HCT116 (cell line): ENCODE data around the gene SPTBN1. TPM values are rescaled to one million over a fixed set of nuclear protein-coding genes. Genes with fewer than 3 reads are reported as not detected.

Experiments used
- ATAC-seq: fragments of 200-7000 bp; cut with Tn5 transposase; 2 replicates; pipeline ENCODE4 v1.9.1; 2020; ENCODE audit warnings: mild to moderate bottlenecking, moderate library complexity
- BruUV-seq: library from RNA; stranded (reverse); fragments of 400-500 nt; replicated peaks from 2 replicates; lab custom pipeline; 2021; lab: Mats Ljungman, UMichigan
- CTCF ChIA-PET: fragments of 300-600 bp; sonication (Branson Sonifier 250); formaldehyde crosslinking; loops from one replicate; lab custom pipeline; 2021; ENCODE audit warnings: antibody characterized with exemption; lab: Charles Lee
- POLR2A ChIA-PET: fragments of 300-600, 350-600 bp; sonication (Branson Sonifier 250); formaldehyde crosslinking; loops from one replicate; lab custom pipeline; 2021; ENCODE audit warnings: antibody characterized with exemption; lab: Charles Lee
- RAD21 ChIA-PET, 2 experiments: fragments of 300-600 bp; sonication (Branson Sonifier 250); formaldehyde crosslinking; loops; one replicate each; lab custom pipeline; 2023; ENCODE audit warnings: low total read pairs in 2 of 2; ENCODE audit not compliant: uncharacterized antibody in 2 of 2, unreplicated experiment in 2 of 2, low non-redundant PET in 1 of 2; lab: Charles Lee
- DNase-seq: peaks from one replicate; pipeline ENCODE4 v3.0.0-alpha.2; 2010; ENCODE audit warnings: low read depth, low spot score
- H2AFZ ChIP-seq: fragments of 200-600 bp; shearing (Covaris generic), sonication (generic); 2 replicates; pipeline ENCODE4 v1.6.1; 2017; ENCODE audit warnings: low read depth, mixed run types, mixed read lengths, antibody characterized with exemption, low read length; ENCODE audit not compliant: poor library complexity, severe bottlenecking
- H3K27ac ChIP-seq: 2 replicates; pipeline ENCODE4 v1.5.1; 2012; ENCODE audit warnings: low read depth, low read length
- H3K27me3 ChIP-seq: fragments of 200-600 bp; sonication (generic); 2 replicates; pipeline ENCODE4 v1.6.1; 2016; ENCODE audit warnings: mixed run types, low read length, mixed read lengths; ENCODE audit not compliant: insufficient read depth
- H3K36me3 ChIP-seq, 2 experiments: fragments of 200-500 bp in 1 of 2; fragments of 200-600 bp in 1 of 2; sonication (Bioruptor generic) in 1 of 2; sonication (generic) in 1 of 2; 2 replicates each; pipeline versions ENCODE4 v1.5.1 to v1.6.1; 2014 to 2016; ENCODE audit warnings: low read length in 2 of 2, inconsistent platforms in 1 of 2, mixed read lengths in 1 of 2, mixed run types in 1 of 2; ENCODE audit not compliant: insufficient read depth in 2 of 2, control insufficient read depth in 1 of 2
- H3K4me1 ChIP-seq, 2 experiments: fragments of 200-600 bp in 1 of 2; sonication (generic) in 1 of 2; 2 replicates each; pipeline versions ENCODE4 v1.5.1 to v1.6.1; 2012 to 2017; ENCODE audit warnings: low read length in 2 of 2, inconsistent platforms in 1 of 2, mild to moderate bottlenecking in 1 of 2, mixed read lengths in 1 of 2, mixed run types in 1 of 2, moderate library complexity in 1 of 2; ENCODE audit not compliant: insufficient read depth in 2 of 2, control insufficient read depth in 1 of 2
- H3K4me2 ChIP-seq: fragments of 200-600 bp; sonication (generic); 2 replicates; pipeline ENCODE4 v1.6.1; 2017; ENCODE audit warnings: mixed run types, low read length, mixed read lengths
- H3K4me3 ChIP-seq, 2 experiments: fragments of 200-600 bp in 1 of 2; sonication (generic) in 1 of 2; replicated peaks in 1 of 2; 2 replicates each; pipeline ENCODE4 v1.5.1; 2011 to 2016; ENCODE audit warnings: low read length in 2 of 2, control low read depth in 1 of 2, low read depth in 1 of 2, mild to moderate bottlenecking in 1 of 2, mixed read lengths in 1 of 2, mixed run types in 1 of 2
- H3K79me2 ChIP-seq: fragments of 200-600 bp; sonication (generic); 2 replicates; pipeline ENCODE4 v1.6.1; 2017; ENCODE audit warnings: mild to moderate bottlenecking, mixed run types, low read length, moderate library complexity, mixed read lengths; ENCODE audit not compliant: insufficient read depth
- H3K9ac ChIP-seq: fragments of 200-600 bp; sonication (generic); 2 replicates; pipeline ENCODE4 v1.6.1; 2016; ENCODE audit warnings: low read length, mixed read lengths
- H3K9me2 ChIP-seq: fragments of 200-600 bp; sonication (generic), shearing (Covaris generic); 2 replicates; pipeline ENCODE4 v1.6.1; 2017; ENCODE audit warnings: mixed run types, mild to moderate bottlenecking, moderate library complexity; ENCODE audit not compliant: insufficient read depth
- H3K9me3 ChIP-seq, 2 experiments: fragments of 200-500 bp in 1 of 2; fragments of 200-600 bp in 1 of 2; sonication (Bioruptor generic) in 1 of 2; sonication (generic) in 1 of 2; 2 replicates each; pipeline ENCODE4 v1.6.1; 2014 to 2017; ENCODE audit warnings: low read length in 2 of 2, mixed read lengths in 2 of 2, inconsistent platforms in 1 of 2, low read depth in 1 of 2, mild to moderate bottlenecking in 1 of 2, mixed run types in 1 of 2, moderate library complexity in 1 of 2; ENCODE audit not compliant: control insufficient read depth in 1 of 2, insufficient read depth in 1 of 2
- H4K20me1 ChIP-seq: fragments of 200-600 bp; sonication (generic), shearing (Covaris generic); 2 replicates; pipeline ENCODE4 v1.6.1; 2017; ENCODE audit warnings: mixed run types, mild to moderate bottlenecking, moderate library complexity; ENCODE audit not compliant: insufficient read depth
- ATF3 ChIP-seq: IDR thresholded peaks from 2 replicates; pipeline ENCODE4 v1.6.1; 2012
- CBX3 ChIP-seq: IDR thresholded peaks from 2 replicates; pipeline ENCODE4 v1.6.1; 2012; ENCODE audit warnings: low read depth
- CEBPB ChIP-seq: IDR thresholded peaks from 2 replicates; pipeline ENCODE4 v1.6.1; 2012; ENCODE audit warnings: low read depth
- CTCF ChIP-seq, 3 experiments: fragments of 200-600 bp in 1 of 3; sonication (generic) in 1 of 3; IDR thresholded peaks in 2 of 3; conservative IDR thresholded peaks in 1 of 3; 2 replicates each; pipeline ENCODE4 v1.5.1; 2012 to 2017; ENCODE audit warnings: low read depth in 2 of 3, low read length in 2 of 3, antibody characterized with exemption in 1 of 3, borderline replicate concordance in 1 of 3, control low read depth in 1 of 3, mild to moderate bottlenecking in 1 of 3, mixed read lengths in 1 of 3, mixed run types in 1 of 3, moderate library complexity in 1 of 3; ENCODE audit not compliant: insufficient read depth in 1 of 3
- EGR1 ChIP-seq: IDR thresholded peaks from 2 replicates; pipeline ENCODE4 v1.6.1; 2012; ENCODE audit warnings: low read depth
- ELF1 ChIP-seq: IDR thresholded peaks from 2 replicates; pipeline ENCODE4 v1.6.1; 2012; ENCODE audit warnings: low read depth, borderline replicate concordance
- EZH2 ChIP-seq: fragments of 200-600 bp; sonication (generic); IDR thresholded peaks from 2 replicates; pipeline ENCODE4 v1.6.1; 2017; ENCODE audit warnings: antibody characterized with exemption, mixed run types
- FOSL1 ChIP-seq: IDR thresholded peaks from 2 replicates; pipeline ENCODE4 v1.6.1; 2012; ENCODE audit warnings: low read depth
- MAX ChIP-seq: IDR thresholded peaks from 2 replicates; pipeline ENCODE4 v1.6.1; 2012
- POLR2A ChIP-seq: IDR thresholded peaks from 2 replicates; pipeline ENCODE4 v1.7.0; 2011; ENCODE audit warnings: borderline replicate concordance; ENCODE audit not compliant: insufficient read depth, insufficient read length; ENCODE audit errors: extremely low read depth
- POLR2AphosphoS5 ChIP-seq: IDR thresholded peaks from 2 replicates; pipeline ENCODE4 v1.6.1; 2011; ENCODE audit warnings: mild to moderate bottlenecking, low read depth, low read length, moderate library complexity
- RAD21 ChIP-seq: IDR thresholded peaks from 2 replicates; pipeline ENCODE4 v1.6.1; 2012; ENCODE audit warnings: low read depth, mild to moderate bottlenecking
- REST ChIP-seq: IDR thresholded peaks from 2 replicates; pipeline ENCODE4 v1.6.1; 2012; ENCODE audit warnings: low read depth
- SIN3A ChIP-seq: IDR thresholded peaks from 2 replicates; pipeline ENCODE4 v1.6.1; 2012; ENCODE audit warnings: low read depth
- SP1 ChIP-seq: IDR thresholded peaks from 2 replicates; pipeline ENCODE4 v1.6.1; 2012; ENCODE audit warnings: low read depth
- SRF ChIP-seq: IDR thresholded peaks from 2 replicates; pipeline ENCODE4 v1.6.1; 2012; ENCODE audit warnings: low read depth
- TCF7L2 ChIP-seq: IDR thresholded peaks from 2 replicates; pipeline ENCODE4 v1.7.0; 2011; ENCODE audit warnings: borderline replicate concordance, inconsistent platforms; ENCODE audit not compliant: insufficient read depth, insufficient read length; ENCODE audit errors: extremely low read depth
- ZBTB33 ChIP-seq: IDR thresholded peaks from 2 replicates; pipeline ENCODE4 v1.6.1; 2011; ENCODE audit warnings: mild to moderate bottlenecking, low read length, moderate library complexity; ENCODE audit not compliant: insufficient replicate concordance; ENCODE audit errors: extremely low read depth
- ZFX ChIP-seq: fragments of 450-650 bp; IDR thresholded peaks from 2 replicates; pipeline ENCODE4 v1.6.1; 2017
- intact Hi-C: fragments of 100-400 bp; cut with micrococcal nuclease; formaldehyde crosslinking; loops from 2 replicates; pipeline ENCODE4 v1.10.0; 2022
- total RNA-seq: library from RNA; stranded (reverse); gene quantifications from one replicate; pipeline ENCODE4 v1.2.1, GENCODE V29; 2021; ENCODE audit not compliant: unreplicated experiment

The SPTBN1 gene
- total RNA-seq, 1 experiment from 2014 or later = 84.4 TPM

- Histone ChIP-seq H3K4me1 (peaks cover 7 to 16% of the 10 kb centered on the region in 2 experiments), H3K9ac (no peak overlapping the region), H3K4me3 (no peak overlapping the region), H3K9me2 (no peaks in the 10 kb centered on the region), H3K9me3 (no peaks in the 10 kb centered on the region), H2AFZ (no peak overlapping the region), H3K27me3 (no peaks in the 10 kb centered on the region), H3K27ac (no peak overlapping the region), H3K36me3 (no peaks in the 10 kb centered on the region), H3K4me2 (no peak overlapping the region), H4K20me1 (no peaks in the 10 kb centered on the region), H3K79me2 (peaks cover 24% of the 10 kb centered on the region)
- no peak for DNase-seq
- ATAC-seq = no peak
- intact Hi-C loops = no loop called here
- ChIA-PET CTCF (no interaction called here), RAD21 (no interaction called here), POLR2A (no interaction called here)
- BruUV-seq = no TSS peak
- TF ChIP-seq ELF1 = no peak
- TF ChIP-seq FOSL1 = no peak
- no peak for TF ChIP-seq CTCF (IDR thresholded peaks at IDR 0.05 in 2 of 3, conservative IDR thresholded peaks at IDR 0.05 in 1 of 3; ENCODE audit: borderline replicate concordance in 1 of 3, insufficient read depth in 1 of 3, low read depth in 2 of 3, low read length in 2 of 3)
- no peak for TF ChIP-seq POLR2A
- TF ChIP-seq EZH2 = no peak
- TF ChIP-seq ZFX = no peak
- no peak for TF ChIP-seq MAX
- TF ChIP-seq ZBTB33 = no peak
- no peak for TF ChIP-seq SIN3A
- no peak for TF ChIP-seq ATF3
- no peak for TF ChIP-seq RAD21
- no peak for TF ChIP-seq TCF7L2
- no peak for TF ChIP-seq SRF
- TF ChIP-seq EGR1 = no peak
- TF ChIP-seq SP1 = no peak
- no peak for TF ChIP-seq CBX3
- TF ChIP-seq POLR2AphosphoS5 = no peak
- no peak for TF ChIP-seq CEBPB
- no peak for TF ChIP-seq REST
Measured at GRCh38 chr2:54555318-54555837, 99.3 kb downstream of the SPTBN1 start.
